Kidney glomerular epithelial cell (primary cell): Measurements from ENCODE around the gene SNORC.

ENCODE experiments used
- DNase-seq: peaks from one replicate; lab custom pipeline; 2025; lab: John Stamatoyannopoulos, UW

The SNORC gene

GRCh38 chr2:232882505-232883115, 12.5 kb downstream of the SNORC start:
- no peak for DNase-seq

GRCh38 chr2:232883116-232883721, 13.2 kb downstream of the SNORC start:
- no peak for DNase-seq

DNA sequence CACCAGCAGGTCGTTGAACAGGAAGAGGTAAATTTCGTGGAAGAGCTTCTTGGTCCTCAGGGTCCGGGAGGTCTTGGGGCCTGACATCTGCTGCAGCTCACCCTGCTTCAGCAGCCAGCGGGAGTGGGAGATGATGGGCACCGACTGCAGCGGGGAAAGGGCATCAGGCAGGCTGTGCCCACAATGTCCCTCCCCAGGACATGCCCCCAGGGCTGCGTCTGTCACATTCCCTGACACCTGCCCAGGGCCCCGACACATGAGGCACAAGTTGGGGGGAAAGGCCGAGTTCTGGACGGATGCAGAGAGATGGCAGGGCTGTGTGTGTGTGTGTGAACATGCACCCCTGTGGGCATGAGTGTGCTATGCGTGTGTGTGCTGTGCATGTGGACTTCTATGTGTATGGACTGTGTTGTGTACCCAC, 13.9 kb downstream of the SNORC start:
- no peak for DNase-seq

- no peak for DNase-seq
Measured at GRCh38 chr2:232884549-232885263, 14.6 kb downstream of the SNORC start.

- no peak for DNase-seq
Measured at GRCh38 chr2:232885264-232885961, 15.3 kb downstream of the SNORC start.

GRCh38 chr2:232886176-232886575, 16.1 kb downstream of the SNORC start:
- DNase-seq, result no peak

- DNase-seq, result no peak
Measured at GRCh38 chr2:232886632-232887031, 16.6 kb downstream of the SNORC start.

DNA sequence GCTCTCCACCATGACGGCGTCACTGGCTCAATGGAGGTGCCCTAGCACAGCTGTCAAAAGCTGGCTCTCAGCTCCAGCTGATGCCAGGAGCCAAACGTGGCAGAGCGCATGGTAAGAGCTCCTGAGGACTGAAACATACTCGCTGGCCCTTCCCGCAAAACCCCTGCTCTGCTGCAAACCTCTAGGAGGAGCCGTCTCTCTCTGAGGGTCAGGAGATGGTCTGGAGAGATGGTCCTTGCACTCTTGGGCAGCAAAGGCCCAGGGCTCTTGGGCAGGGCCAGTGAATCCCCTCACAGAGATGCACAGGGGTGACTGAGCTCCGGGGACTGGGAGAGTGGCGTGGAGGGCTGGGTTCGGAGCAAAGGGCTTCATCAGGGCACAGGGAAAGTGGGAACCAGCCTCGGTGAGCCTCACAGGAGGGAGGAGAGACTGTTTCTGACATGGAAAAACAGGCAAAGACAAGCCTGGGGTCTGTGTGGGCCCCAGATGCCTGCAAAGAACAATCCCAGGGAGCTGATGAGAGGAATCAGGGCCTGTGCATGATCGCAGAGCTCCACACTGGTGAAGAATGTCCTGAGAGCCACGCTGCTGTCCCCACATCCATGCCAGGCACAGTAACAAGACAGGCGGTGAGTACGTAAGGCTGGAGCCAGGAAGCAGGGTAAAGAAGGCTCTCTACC, 17.2 kb downstream of the SNORC start:
- DNase-seq, result no peak

DNA sequence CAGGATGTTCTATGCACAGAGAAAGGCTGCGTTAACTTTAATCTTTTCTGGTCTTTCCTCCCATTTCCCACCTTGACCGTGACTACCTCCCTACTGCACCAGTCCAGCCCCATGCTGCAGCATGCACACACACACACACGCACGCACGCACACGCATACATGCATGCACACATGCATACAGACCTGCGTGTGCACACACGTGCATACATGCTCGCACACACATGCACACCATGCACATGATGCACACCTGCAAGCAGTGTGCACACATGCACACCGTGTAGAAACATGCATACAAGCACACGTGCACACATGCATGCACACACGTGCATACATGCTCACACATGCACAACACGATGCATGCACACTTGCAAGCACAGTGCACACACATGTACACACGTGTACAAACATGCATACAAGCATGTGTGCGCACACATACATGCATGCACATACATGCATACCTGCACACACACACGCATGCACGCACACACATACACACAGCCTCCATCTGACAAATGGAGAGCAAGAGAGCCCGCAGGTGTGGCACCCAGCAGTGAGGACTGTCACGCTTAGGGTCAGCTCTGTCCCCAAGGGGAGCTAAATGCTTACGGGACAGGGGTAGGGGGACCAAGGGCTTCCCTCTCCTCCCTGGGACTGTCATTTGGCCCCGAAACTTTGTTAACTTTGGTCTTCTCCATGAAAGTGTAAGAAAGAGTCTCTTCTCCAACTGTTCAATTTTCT, 18.2 kb downstream of the SNORC start:
- no peak for DNase-seq

- DNase-seq, result no peak
Measured at GRCh38 chr2:232888839-232889529, 18.9 kb downstream of the SNORC start.

DNA sequence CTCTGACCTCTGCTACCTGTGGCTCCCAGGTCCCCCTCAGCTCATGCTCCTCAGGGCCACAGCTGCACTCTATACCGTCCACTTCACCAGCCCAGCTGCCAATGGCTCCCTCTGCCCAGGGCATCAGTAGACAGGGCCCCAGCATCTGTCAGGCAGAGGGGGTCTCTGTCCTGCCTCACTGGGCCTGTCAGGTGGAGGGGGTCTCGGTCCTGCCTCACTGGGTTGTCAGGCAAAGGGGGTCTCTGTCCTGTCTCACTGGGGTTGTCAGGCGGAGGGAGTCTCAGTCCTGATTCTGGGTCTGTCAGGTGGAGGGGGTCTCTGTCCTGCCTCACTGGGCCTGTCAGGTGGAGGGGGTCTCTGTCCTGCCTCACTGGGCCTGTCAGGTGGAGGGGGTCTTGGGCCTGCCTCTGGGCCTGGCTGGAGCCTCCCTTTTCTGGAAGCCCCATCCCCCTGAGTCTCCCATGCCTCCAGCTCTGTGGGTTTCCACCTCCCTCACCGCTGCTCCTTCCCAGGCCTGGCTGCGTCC, 19.9 kb downstream of the SNORC start:
- DNase-seq, result no peak

DNA sequence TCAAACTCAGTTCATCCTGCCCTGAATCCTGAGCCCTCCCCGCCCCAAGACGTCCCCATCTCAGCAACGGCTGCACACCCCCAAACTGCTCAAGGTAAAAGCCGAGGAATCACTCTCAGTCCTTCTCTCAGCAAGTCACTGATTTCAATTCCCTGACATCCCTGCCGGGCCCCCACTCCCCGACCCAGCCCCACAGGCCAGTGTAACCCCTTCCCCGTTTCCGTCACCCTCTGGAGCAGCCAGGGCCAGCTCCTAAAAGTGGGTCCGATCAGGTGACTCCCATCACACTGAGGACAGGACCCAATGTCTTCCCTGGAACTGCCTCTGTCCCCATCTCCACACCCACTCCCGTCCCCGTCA, 20.5 kb downstream of the SNORC start:
- DNase-seq, result no peak

DNA sequence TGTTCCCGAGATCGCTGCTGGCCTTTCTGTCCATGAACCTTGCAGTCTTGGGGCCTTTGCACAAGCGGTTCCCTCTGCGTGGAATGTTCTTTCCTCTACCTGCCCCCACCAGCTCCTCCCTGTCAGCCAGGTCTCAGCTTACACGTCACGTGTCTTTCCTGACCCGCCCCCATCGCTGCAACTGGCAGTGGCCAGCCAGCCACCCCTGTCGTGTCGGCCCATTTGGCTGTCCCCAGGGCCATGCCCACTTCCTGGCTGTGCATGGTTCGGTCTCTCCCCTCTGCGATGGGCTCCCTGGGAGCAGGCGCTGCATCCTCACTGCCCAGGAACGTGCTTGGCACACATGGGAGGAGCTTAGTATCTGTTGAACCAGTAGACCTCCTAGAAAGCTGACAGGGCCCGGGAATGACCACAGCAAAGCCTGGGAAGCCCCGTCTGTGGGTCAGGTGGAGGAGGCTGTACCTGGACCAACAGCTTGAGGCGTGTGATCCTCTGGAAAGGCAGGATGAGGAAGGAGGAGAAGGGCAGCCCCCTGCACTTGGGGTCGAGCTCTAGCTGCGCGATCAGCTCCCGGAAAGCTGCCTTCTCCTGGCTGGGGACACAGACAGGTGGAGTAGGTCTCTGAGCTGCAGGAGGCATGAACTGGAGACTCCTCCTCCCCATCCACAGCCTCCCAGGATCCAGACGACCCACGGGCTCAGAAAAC, 21.0 kb downstream of the SNORC start:
- DNase-seq, result peak; percentile 77

GRCh38 chr2:232891621-232892071, 21.6 kb downstream of the SNORC start:
- peak; percentile 77 for DNase-seq

DNA sequence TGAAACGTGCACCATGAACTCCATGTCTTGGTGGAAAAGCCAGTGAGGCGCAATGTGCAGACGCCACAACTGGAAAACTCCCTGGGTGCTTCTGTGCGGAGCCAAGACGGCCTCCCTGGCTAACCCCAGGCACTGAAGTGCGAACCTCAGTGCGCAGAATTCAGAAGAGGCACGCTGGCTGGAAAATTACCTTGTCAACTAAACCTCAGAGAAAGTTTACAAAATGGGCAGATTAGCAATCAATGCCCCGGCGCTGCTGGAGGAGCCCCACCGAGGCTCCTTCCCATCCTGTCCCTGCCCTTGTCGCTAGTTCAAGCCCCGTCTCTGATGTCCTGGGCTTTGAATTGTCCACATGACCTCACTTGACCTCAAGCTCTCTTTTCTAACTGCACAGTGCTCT, 22.2 kb downstream of the SNORC start:
- DNase-seq, result no peak

DNA sequence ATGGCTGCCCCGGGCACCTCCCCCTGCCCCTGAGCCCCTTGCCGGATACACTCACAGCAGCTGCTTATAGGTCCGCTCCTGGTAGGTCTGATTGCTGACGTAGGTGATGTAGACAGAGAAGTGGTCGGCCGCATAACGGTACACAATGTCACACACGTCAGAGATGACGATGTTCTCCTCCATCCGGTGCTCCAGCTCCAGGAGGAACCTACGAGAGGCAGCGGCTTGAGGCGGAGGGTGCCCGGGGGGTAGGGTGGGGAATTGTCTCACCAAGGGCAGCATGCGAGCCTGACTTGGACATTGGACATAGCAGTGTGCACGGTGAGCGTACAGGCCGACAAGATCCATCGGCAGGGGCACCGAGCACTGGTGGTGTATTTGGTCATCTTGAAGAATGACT, 22.8 kb downstream of the SNORC start:
- DNase-seq, result no peak

- no peak for DNase-seq
Measured at GRCh38 chr2:232893834-232894233, 23.8 kb downstream of the SNORC start.

GRCh38 chr2:232894251-232894650, 24.2 kb downstream of the SNORC start:
- no peak for DNase-seq

DNA sequence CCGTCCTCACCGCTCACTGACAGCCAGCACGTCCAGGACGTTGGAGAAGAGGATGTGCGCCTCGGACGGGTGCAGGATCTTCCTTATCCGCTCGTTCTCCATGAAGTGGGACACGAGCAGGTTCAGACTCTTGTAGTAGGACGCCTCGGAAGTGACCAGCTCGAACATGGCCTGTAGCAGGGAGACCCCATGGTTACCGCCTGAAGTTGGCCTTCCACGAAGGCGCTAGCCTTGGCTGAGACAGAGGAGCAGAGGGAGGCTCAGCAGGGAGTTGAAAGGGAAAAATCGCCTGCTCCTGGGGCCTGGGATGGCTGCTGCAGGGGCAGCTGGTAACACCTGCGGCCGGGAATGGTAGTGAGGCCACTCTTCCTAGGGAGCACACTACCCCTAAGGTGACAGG, 24.7 kb downstream of the SNORC start:
- no peak for DNase-seq

DNA sequence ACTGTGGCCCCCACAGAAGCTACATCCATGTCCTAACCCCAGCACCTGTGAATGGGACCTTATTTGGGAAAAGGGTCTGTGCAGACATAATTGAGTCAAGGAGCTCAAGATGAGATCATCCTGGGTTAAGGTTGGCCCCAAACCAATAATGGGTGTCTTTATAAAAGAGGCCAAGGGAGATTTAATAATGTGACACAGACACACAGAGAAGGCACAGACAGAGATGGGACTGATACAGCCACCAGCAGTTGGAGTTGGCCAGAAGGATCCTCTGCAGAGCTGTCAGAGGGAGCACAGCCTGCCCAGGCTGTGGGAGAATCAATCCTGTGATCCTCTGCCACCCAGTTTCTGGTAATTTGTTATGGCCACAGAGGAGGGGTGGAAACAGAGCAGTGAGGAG, 26.0 kb downstream of the SNORC start:
- DNase-seq, result no peak
